IMR-90 (cell line): ENCODE measurements around the gene DENND1A. TPM values are rescaled to one million over a fixed set of nuclear protein-coding genes. Genes with fewer than 3 reads are reported as not detected.
"Not testable (repeated sequence)": the region's sequence is repeated elsewhere in the genome, so short reads cannot be mapped to it uniquely, and the experiment has no call there.

Source experiments
- ATAC-seq: fragments of 200-7000 bp; cut with Tn5 transposase; 2 replicates; pipeline ENCODE4 v1.9.1; 2020; ENCODE audit warnings: low read depth, mild to moderate bottlenecking, moderate library complexity
- BruUV-seq: library from RNA; stranded (reverse); fragments of 400-500 nt; replicated peaks from 2 replicates; lab custom pipeline; 2021; lab: Mats Ljungman, UMichigan
- CTCF ChIA-PET: fragments of 300-600 bp; formaldehyde crosslinking; extraction: SDS; loops from one replicate; lab custom pipeline; 2021; ENCODE audit warnings: antibody characterized with exemption; lab: Yijun Ruan, JAX
- POLR2A ChIA-PET: fragments of 300-600 bp; sonication (Branson Sonifier 250); formaldehyde crosslinking; loops from one replicate; lab custom pipeline; 2022; ENCODE audit warnings: antibody characterized with exemption; ENCODE audit not compliant: unreplicated experiment; lab: Charles Lee
- DNase-seq: peaks from one replicate; pipeline ENCODE4 v3.0.0; 2013
- H2AFZ ChIP-seq: replicated peaks from 2 replicates; pipeline ENCODE3; 2013; ENCODE audit warnings: low read length, mild to moderate bottlenecking; ENCODE audit not compliant: poor library complexity
- H2AK5ac ChIP-seq: 2 replicates; pipeline ENCODE4 v1.6.1; 2013; ENCODE audit warnings: low read depth, low read length, inconsistent platforms
- H2AK9ac ChIP-seq: replicated peaks from 2 replicates; pipeline ENCODE3; 2013; ENCODE audit warnings: mild to moderate bottlenecking, low read depth, low read length, moderate library complexity; ENCODE audit not compliant: poor library complexity
- H2BK120ac ChIP-seq: 2 replicates; pipeline ENCODE4 v1.6.1; 2013; ENCODE audit warnings: low read depth, low read length, inconsistent platforms
- H2BK15ac ChIP-seq: 3 replicates; pipeline ENCODE4 v1.6.1; 2013; ENCODE audit warnings: low read depth, low read length, inconsistent platforms
- H2BK20ac ChIP-seq: 2 replicates; pipeline ENCODE4 v1.6.1; 2013; ENCODE audit warnings: low read depth, mild to moderate bottlenecking, inconsistent platforms, low read length, moderate library complexity
- H2BK5ac ChIP-seq: 2 replicates; pipeline ENCODE4 v1.6.1; 2013; ENCODE audit warnings: mild to moderate bottlenecking, low read depth, low read length, inconsistent platforms; ENCODE audit not compliant: poor library complexity, severe bottlenecking
- H3K14ac ChIP-seq: replicated peaks from 2 replicates; pipeline ENCODE4 v1.6.1; 2013; ENCODE audit warnings: low read depth, low read length, inconsistent platforms
- H3K18ac ChIP-seq: 2 replicates; pipeline ENCODE4 v1.6.1; 2013; ENCODE audit warnings: low read depth, low read length, control low read depth
- H3K23ac ChIP-seq: 2 replicates; pipeline ENCODE4 v1.6.1; 2013; ENCODE audit warnings: low read depth, low read length, inconsistent platforms
- H3K27ac ChIP-seq: 2 replicates; pipeline ENCODE4 v1.5.1; 2013; ENCODE audit warnings: mild to moderate bottlenecking, control low read depth, low read length; ENCODE audit not compliant: insufficient read depth
- H3K27me3 ChIP-seq: 2 replicates; pipeline ENCODE4 v1.6.1; 2013; ENCODE audit warnings: low read length; ENCODE audit not compliant: control insufficient read depth, insufficient read depth
- H3K36me3 ChIP-seq: 2 replicates; pipeline ENCODE4 v1.6.1; 2013; ENCODE audit warnings: low read length, mixed read lengths; ENCODE audit not compliant: control insufficient read depth, insufficient read depth
- H3K4ac ChIP-seq: 2 replicates; pipeline ENCODE4 v1.6.1; 2013; ENCODE audit warnings: low read depth, low read length, inconsistent platforms
- H3K4me1 ChIP-seq: 2 replicates; pipeline ENCODE4 v1.6.1; 2013; ENCODE audit warnings: low read length, mixed read lengths; ENCODE audit not compliant: control insufficient read depth, insufficient read depth
- H3K4me2 ChIP-seq: 2 replicates; pipeline ENCODE4 v1.6.1; 2013; ENCODE audit warnings: low read depth, mild to moderate bottlenecking, control low read depth, low read length, moderate library complexity
- H3K4me3 ChIP-seq: 2 replicates; pipeline ENCODE4 v1.5.1; 2013; ENCODE audit warnings: low read depth, mild to moderate bottlenecking, control low read depth, low read length, moderate library complexity; ENCODE audit not compliant: insufficient read depth
- H3K56ac ChIP-seq: 2 replicates; pipeline ENCODE4 v1.6.1; 2013; ENCODE audit warnings: low read length, inconsistent platforms; ENCODE audit not compliant: insufficient read depth; ENCODE audit errors: extremely low read depth
- H3K79me1 ChIP-seq, 2 experiments: 2 replicates each; pipeline ENCODE4 v1.6.1; 2013; ENCODE audit warnings: low read length in 2 of 2, inconsistent platforms in 1 of 2, low read depth in 1 of 2
- H3K9ac ChIP-seq: 2 replicates; pipeline ENCODE4 v1.6.1; 2013; ENCODE audit warnings: low read depth, low read length, control low read depth
- H3K9me1 ChIP-seq: 2 replicates; pipeline ENCODE4 v1.6.1; 2013; ENCODE audit warnings: low read length, inconsistent platforms; ENCODE audit not compliant: insufficient read depth
- H3K9me3 ChIP-seq: 2 replicates; pipeline ENCODE4 v1.6.1; 2013; ENCODE audit warnings: low read length; ENCODE audit not compliant: control insufficient read depth, insufficient read depth
- H4K20me1 ChIP-seq: 2 replicates; pipeline ENCODE4 v1.6.1; 2013; ENCODE audit warnings: low read length, inconsistent platforms; ENCODE audit not compliant: insufficient read depth
- H4K5ac ChIP-seq: 2 replicates; pipeline ENCODE4 v1.6.1; 2013; ENCODE audit warnings: mild to moderate bottlenecking, low read depth, low read length, control low read depth
- H4K8ac ChIP-seq, 2 experiments: 2 replicates each; pipeline ENCODE4 v1.6.1; 2013; ENCODE audit warnings: low read depth in 2 of 2, low read length in 2 of 2, control low read depth in 1 of 2, inconsistent platforms in 1 of 2
- H4K91ac ChIP-seq: 2 replicates; pipeline ENCODE4 v1.6.1; 2013; ENCODE audit warnings: low read depth, low read length, inconsistent platforms; ENCODE audit not compliant: insufficient read depth
- BHLHE40 ChIP-seq: fragments of 150-350 bp; IDR thresholded peaks from 2 replicates; pipeline ENCODE4 v1.6.1; 2016; ENCODE audit warnings: mild to moderate bottlenecking, low read depth, low read length
- ELK1 ChIP-seq: fragments of 150-350 bp; IDR thresholded peaks from 2 replicates; pipeline ENCODE4 v1.6.1; 2016; ENCODE audit warnings: low read depth, mild to moderate bottlenecking, low read length, moderate library complexity, borderline replicate concordance
- FOS ChIP-seq: fragments of 150-350 bp; IDR thresholded peaks from 2 replicates; pipeline ENCODE4 v1.6.1; 2016; ENCODE audit warnings: low read depth, low read length
- RCOR1 ChIP-seq: IDR thresholded peaks from 2 replicates; pipeline ENCODE4 v1.6.1; 2012; ENCODE audit warnings: mild to moderate bottlenecking, low read length, improper control_type of control experiment; ENCODE audit not compliant: insufficient replicate concordance
- WGBS, 2 experiments: methylation state at CpG; one replicate each; pipeline versions ENCODE4 v1.1.5 to v1.1.7; 2013; ENCODE audit warnings: missing lambda C conversion rate in 2 of 2; ENCODE audit not compliant: insufficient read length in 1 of 2; ENCODE audit errors: extremely low coverage in 2 of 2; 5-methylcytosine and 5-hydroxymethylcytosine counted together
- dilution Hi-C: fragments of 300-500 bp; cut with HindIII; formaldehyde crosslinking; loops from one replicate; pipeline ENCODE4 v1.14.3; 2018; ENCODE audit warnings: low sequenced_read_pairs; ENCODE audit not compliant: unreplicated experiment
- in situ Hi-C: fragments of 300-500 bp; cut with MboI; formaldehyde crosslinking; loops from 3 replicates; pipeline ENCODE4 v1.14.3; 2019; ENCODE audit warnings: low sequenced_read_pairs, inconsistent platforms, mixed read lengths
- intact Hi-C: fragments of 100-400 bp; cut with micrococcal nuclease; formaldehyde crosslinking; loops from 2 replicates; pipeline ENCODE4 v1.10.0; 2022
- polyA plus RNA-seq, 3 experiments: library from polyadenylated mRNA; depleted of rRNA; stranded (reverse); fragments of >200 nt; gene quantifications; 2 replicates each; pipeline ENCODE4 v1.2.3, GENCODE V29; 2012; ENCODE audit warnings: low replicate concordance in 1 of 3
- total RNA-seq: library from RNA; depleted of rRNA; stranded (reverse); fragments of >200 nt; gene quantifications from 2 replicates; pipeline ENCODE4 v1.2.3, GENCODE V29; 2012
- TF ChIP-seq, protein P1 (sequence below): conservative IDR thresholded peaks from 2 replicates; pipeline ENCODE4 v1.5.1; 2012; ENCODE audit warnings: mild to moderate bottlenecking, low read depth, low read length, improper control_type of control experiment

Gene DENND1A
- total and polyA plus RNA-seq, 2 of the 4 experiments (the other 2 are of a cell fraction): 21.4 to 27.6 TPM

GRCh38 chr9:123978981-123979380, 49.1 kb upstream of the DENND1A start:
- Histone ChIP-seq H2AFZ (no peak overlapping the region), H2BK20ac (no peak overlapping the region), H3K14ac (no peak overlapping the region), H3K27ac (no peak overlapping the region), H3K9ac (no peak overlapping the region), H4K5ac (no peak overlapping the region), H3K79me1 (no peaks in the 10 kb centered on the region), H3K27me3 (peaks cover 51% of the 10 kb centered on the region), H3K9me1 (no peaks in the 10 kb centered on the region), H3K4me1 (no peaks in the 10 kb centered on the region), H2AK5ac (no peak overlapping the region), H3K4ac (no peak overlapping the region), H2BK5ac (no peak overlapping the region), H4K20me1 (no peaks in the 10 kb centered on the region), H3K18ac (no peak overlapping the region), H2BK120ac (no peak overlapping the region), H2AK9ac (no peak overlapping the region), H3K56ac (no peak overlapping the region), H3K4me2 (no peak overlapping the region), H3K23ac (no peak overlapping the region), H2BK15ac (no peak overlapping the region), H4K8ac (no peak overlapping the region), H3K9me3 (no peaks in the 10 kb centered on the region), H3K4me3 (no peak overlapping the region), H3K36me3 (no peaks in the 10 kb centered on the region), H4K91ac (no peak overlapping the region)
- in situ Hi-C loops: no loop called here
- BruUV-seq: no TSS peak
- no peak for ATAC-seq
- no CpG with 5 or more reads among the region's 5 CpGs for WGBS, 2 experiments
- intact Hi-C loops: no loop called here
- ChIA-PET POLR2A (no interaction called here), CTCF (no interaction called here)
- DNase-seq: no peak
- TF ChIP-seq ELK1 (no peak), RCOR1 (no peak), FOS (no peak), BHLHE40 (no peak)
- TF ChIP-seq, protein P1, sequence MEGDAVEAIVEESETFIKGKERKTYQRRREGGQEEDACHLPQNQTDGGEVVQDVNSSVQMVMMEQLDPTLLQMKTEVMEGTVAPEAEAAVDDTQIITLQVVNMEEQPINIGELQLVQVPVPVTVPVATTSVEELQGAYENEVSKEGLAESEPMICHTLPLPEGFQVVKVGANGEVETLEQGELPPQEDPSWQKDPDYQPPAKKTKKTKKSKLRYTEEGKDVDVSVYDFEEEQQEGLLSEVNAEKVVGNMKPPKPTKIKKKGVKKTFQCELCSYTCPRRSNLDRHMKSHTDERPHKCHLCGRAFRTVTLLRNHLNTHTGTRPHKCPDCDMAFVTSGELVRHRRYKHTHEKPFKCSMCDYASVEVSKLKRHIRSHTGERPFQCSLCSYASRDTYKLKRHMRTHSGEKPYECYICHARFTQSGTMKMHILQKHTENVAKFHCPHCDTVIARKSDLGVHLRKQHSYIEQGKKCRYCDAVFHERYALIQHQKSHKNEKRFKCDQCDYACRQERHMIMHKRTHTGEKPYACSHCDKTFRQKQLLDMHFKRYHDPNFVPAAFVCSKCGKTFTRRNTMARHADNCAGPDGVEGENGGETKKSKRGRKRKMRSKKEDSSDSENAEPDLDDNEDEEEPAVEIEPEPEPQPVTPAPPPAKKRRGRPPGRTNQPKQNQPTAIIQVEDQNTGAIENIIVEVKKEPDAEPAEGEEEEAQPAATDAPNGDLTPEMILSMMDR: no peak
- dilution Hi-C loops: no loop called here

- H3K27ac ChIP-seq, in situ Hi-C loops, H3K36me3 ChIP-seq, H3K9ac ChIP-seq, H4K91ac ChIP-seq, H2AFZ ChIP-seq, dilution Hi-C loops, H3K9me3 ChIP-seq, H3K4ac ChIP-seq, H2AK5ac ChIP-seq, H2BK120ac ChIP-seq, BruUV-seq, H3K14ac ChIP-seq, H3K4me2 ChIP-seq, H4K5ac ChIP-seq, intact Hi-C loops, H4K20me1 ChIP-seq, CTCF ChIA-PET, H3K23ac ChIP-seq, DNase-seq, POLR2A ChIA-PET, ATAC-seq, H3K18ac ChIP-seq, H4K8ac ChIP-seq, H3K9me1 ChIP-seq, H2BK20ac ChIP-seq, H3K4me1 ChIP-seq, H3K56ac ChIP-seq, H2BK5ac ChIP-seq, H3K4me3 ChIP-seq, H2BK15ac ChIP-seq, H3K79me1 ChIP-seq, H2AK9ac ChIP-seq: not testable (repeated sequence)
- H3K27me3 ChIP-seq: peaks cover 32% of the 10 kb centered on the region
- WGBS, 2 experiments: no CpG with 5 or more reads among the region's 9 CpGs
Measured at GRCh38 chr9:123976579-123976978, 46.7 kb upstream of the DENND1A start.
